GM18505 (cell line): ENCODE results near the gene LEO1.

Source experiments
- ATAC-seq: cut with Tn5 transposase; IDR thresholded peaks from one replicate; pipeline ENCODE4 v1.9.1; 2021; ENCODE audit not compliant: unreplicated experiment
- POLR2A ChIP-seq: IDR thresholded peaks from 4 replicates; pipeline ENCODE4 v1.6.1; 2011; ENCODE audit warnings: borderline replicate concordance; ENCODE audit not compliant: insufficient read depth, insufficient read length; ENCODE audit errors: extremely low read depth

LEO1 gene

GRCh38 chr15:51970132-51970817 is 1.3 kb downstream of the LEO1 start:
- TF ChIP-seq POLR2A = no peak
- ATAC-seq = no peak

GRCh38 chr15:51969728-51970127 is 1.9 kb downstream of the LEO1 start:
- TF ChIP-seq POLR2A = no peak
- ATAC-seq = no peak

- no peak for TF ChIP-seq POLR2A
- no peak for ATAC-seq
Measured at GRCh38 chr15:51967583-51967982, 4.0 kb downstream of the LEO1 start.

- TF ChIP-seq POLR2A = no peak
- no peak for ATAC-seq
Measured at GRCh38 chr15:51966192-51966591, 5.4 kb downstream of the LEO1 start.

- no peak for ATAC-seq
- TF ChIP-seq POLR2A = no peak
Measured at GRCh38 chr15:51965691-51966090, 5.9 kb downstream of the LEO1 start.

GRCh38 chr15:51955504-51955903 is 16.1 kb downstream of the LEO1 start:
- TF ChIP-seq POLR2A = no peak
- ATAC-seq = no peak

GRCh38 chr15:51952805-51953204 is 18.8 kb downstream of the LEO1 start:
- no peak for TF ChIP-seq POLR2A
- no peak for ATAC-seq

- TF ChIP-seq POLR2A = no peak
- no peak for ATAC-seq
Measured at GRCh38 chr15:51947124-51947523, 24.5 kb downstream of the LEO1 start.

GRCh38 chr15:51939216-51939615 is 32.4 kb downstream of the LEO1 start:
- ATAC-seq = no peak
- no peak for TF ChIP-seq POLR2A

GRCh38 chr15:51938286-51938685 is 33.3 kb downstream of the LEO1 start:
- TF ChIP-seq POLR2A = no peak
- ATAC-seq = no peak

GRCh38 chr15:51936105-51936478 is 35.5 kb downstream of the LEO1 start:
- peak; percentile 21 for TF ChIP-seq POLR2A

GRCh38 chr15:51935466-51936104 is 36.0 kb downstream of the LEO1 start:
- no peak for TF ChIP-seq POLR2A
- peak; percentile 82 for ATAC-seq

More at GRCh38 chr15:51936105-51936478, 35.5 kb downstream of the LEO1 start:
- peak; percentile 20 for ATAC-seq

- TF ChIP-seq POLR2A = no peak
- no peak for ATAC-seq
Measured at GRCh38 chr15:51932161-51932560, 39.4 kb downstream of the LEO1 start.

- no peak for TF ChIP-seq POLR2A
- no peak for ATAC-seq
Measured at GRCh38 chr15:51931638-51932037, 39.9 kb downstream of the LEO1 start.
